GM18507 (cell line): Measurements from ENCODE around the gene MAP2K7.

Source experiments
- DNase-seq: peaks from one replicate; pipeline ENCODE4 v3.0.0; 2011; ENCODE audit warnings: low read depth; ENCODE audit not compliant: insufficient read length; ENCODE audit errors: extremely low spot score
- FAIRE-seq: peaks from 2 replicates; lab custom pipeline; 2011; peaks lifted over from hg19 to GRCh38; lab: Jason Lieb, UNC

Gene MAP2K7

DNA sequence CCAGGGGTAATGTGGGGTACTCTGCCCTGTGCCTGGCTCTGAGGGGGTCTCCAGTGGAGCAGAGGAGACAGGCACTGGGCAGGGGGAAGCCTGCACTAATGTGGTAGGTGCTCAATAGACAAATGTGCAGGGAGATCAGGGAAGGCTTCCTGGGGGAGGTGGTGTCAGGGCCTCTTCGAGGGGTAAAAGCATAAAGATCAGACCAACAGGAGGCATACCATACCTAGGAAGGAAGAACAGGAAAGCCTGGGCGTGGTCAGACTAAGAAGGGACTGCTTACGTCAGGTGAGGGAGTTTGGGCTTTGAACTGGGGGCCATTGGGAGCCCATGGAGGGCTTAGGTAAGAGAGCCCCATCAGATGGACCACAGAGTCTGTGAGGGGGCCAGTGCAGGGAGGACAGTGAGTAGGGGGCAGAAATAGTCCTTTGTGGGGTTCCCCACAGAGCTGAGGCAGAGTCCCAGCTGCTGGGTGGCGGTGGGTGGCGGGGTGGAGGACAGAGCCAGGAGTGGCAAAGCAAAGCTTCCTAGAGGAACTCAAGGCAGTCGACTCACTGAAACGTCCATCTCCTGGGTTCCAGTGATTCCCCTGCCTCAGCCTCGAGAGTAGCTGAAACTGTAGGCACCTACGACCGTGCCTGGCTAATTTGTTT, 38.3 kb upstream of the MAP2K7 start:
- DNase-seq (no peak), FAIRE-seq (no peak)

GRCh38 chr19:7866399-7867091, 37.1 kb upstream of the MAP2K7 start:
- DNase-seq (no peak), FAIRE-seq (no peak)

- DNase-seq (no peak), FAIRE-seq (no peak)
Observed at GRCh38 chr19:7867092-7867844, 36.4 kb upstream of the MAP2K7 start.

DNA sequence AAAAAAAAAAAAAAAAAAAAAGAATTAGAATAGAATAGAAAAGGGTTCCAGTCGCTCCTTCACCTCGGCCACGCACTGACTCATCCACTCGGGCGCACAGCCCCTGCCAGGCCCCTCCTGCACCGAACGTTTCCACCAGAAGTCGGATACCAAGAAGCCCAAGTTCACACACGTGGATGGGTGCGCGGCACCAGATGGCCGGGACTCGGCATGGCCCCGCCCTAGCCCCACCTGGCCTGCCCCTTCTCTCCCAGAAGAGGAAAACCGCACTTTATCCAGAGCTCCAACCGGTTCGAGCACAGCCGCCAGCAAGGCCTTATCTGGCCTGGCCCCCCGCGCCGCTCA, 35.4 kb upstream of the MAP2K7 start:
- DNase-seq = no peak
- FAIRE-seq = no peak

DNA sequence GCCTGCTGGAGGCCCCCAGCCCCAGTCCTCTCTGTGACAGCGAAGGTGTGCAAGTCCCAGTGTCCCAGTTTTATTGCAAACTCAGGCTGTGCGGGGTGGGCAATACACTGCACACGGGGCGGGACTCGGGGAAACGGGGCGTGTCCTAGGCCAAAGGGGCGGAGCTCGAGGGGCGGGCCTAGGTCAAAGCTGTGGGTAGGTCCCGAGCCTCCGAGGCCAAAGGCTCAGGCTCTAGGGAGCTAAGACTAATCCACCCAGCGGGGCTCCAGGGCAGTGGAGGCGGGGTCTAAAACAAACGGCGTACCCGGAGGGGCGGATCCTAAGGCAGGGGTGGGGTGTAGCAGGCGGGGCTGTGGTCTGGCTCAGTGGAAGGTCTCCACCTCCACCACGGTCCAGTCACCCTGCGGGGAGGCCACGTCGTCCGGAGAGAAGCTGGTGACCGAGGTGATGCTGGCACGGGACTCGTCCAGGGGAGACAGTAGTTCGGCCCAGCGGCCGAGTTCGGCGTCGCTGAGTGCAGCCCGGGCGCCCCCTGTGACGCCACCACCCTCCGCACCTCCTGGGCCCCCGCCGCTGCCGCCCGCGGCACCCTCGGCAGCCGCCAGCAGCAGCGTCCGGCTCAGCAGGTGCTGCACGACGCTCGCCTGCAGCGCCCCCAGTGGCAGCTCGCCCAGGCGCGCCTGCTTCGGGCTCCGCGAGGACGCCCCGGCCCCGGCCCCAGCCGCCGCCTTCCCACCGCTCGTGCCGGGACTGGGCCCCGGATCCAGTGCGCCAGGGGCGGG, 34.8 kb upstream of the MAP2K7 start:
- DNase-seq (peak; percentile 82), FAIRE-seq (peak; percentile 69)

DNA sequence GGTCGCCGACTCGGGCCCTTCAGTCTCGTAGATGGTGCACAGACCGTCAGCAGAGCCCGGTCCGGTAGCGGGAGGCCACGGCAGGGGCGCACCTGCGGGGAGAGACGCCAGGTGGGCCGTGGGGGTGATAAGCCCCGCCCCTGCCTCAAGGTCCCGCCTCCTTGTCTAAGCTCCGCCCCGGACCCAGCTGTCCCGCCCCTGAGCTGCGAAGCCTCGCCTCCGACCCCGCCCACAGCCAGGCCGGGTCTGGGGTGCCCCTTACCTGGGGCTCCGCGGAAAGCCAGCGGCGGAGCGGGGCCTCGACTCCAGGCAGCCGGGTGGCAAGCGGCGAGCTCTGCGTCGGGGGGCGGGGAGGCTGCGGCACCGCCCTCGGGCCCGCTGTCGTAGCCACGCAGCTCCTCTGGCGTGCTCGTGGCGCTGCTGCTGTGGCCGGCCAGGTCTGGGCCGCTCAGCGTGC, 34.2 kb upstream of the MAP2K7 start:
- DNase-seq (peak; percentile 64), FAIRE-seq (peak; percentile 77)

DNA sequence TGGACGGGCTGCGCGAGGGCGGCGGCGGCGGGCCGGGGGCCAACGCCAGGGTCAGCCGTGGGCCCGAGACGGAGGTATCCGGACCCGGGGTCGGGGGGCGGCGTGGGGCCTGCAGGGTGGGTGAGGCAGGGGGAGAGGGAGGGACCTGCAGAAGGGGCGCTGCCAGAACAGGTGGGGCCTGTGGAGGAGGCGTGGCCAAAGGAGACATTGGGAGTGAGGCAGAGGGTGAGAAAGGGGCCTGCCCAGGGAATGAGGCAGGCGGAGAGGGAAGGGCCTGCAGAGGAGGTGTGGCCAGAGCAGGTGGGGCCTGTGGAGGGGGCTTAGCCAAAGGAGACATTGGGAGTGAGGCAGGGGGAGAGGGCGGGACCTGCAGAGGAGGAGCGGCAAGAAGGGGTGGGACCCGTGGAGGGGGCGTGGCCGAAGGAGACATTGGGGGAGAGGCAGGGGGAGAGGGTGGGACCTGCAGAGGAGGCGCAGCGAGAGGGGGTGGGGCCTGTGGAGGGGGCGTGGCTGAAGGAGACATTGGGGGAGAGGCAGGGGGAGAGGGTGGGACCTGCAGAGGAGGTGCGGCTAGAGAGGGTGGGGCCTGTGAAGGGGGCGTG, 33.7 kb upstream of the MAP2K7 start:
- FAIRE-seq = peak; percentile 18
- DNase-seq = no peak

- peak; percentile 33 for FAIRE-seq
Observed at GRCh38 chr19:7870571-7871436, 32.9 kb upstream of the MAP2K7 start.

GRCh38 chr19:7871437-7872305, 32.0 kb upstream of the MAP2K7 start:
- DNase-seq (peak; percentile 49), FAIRE-seq (peak; percentile 87)

More at GRCh38 chr19:7870571-7871436, 32.9 kb upstream of the MAP2K7 start:
- DNase-seq = no peak

GRCh38 chr19:7872306-7873204, 31.1 kb upstream of the MAP2K7 start:
- no peak for FAIRE-seq
- no peak for DNase-seq

DNA sequence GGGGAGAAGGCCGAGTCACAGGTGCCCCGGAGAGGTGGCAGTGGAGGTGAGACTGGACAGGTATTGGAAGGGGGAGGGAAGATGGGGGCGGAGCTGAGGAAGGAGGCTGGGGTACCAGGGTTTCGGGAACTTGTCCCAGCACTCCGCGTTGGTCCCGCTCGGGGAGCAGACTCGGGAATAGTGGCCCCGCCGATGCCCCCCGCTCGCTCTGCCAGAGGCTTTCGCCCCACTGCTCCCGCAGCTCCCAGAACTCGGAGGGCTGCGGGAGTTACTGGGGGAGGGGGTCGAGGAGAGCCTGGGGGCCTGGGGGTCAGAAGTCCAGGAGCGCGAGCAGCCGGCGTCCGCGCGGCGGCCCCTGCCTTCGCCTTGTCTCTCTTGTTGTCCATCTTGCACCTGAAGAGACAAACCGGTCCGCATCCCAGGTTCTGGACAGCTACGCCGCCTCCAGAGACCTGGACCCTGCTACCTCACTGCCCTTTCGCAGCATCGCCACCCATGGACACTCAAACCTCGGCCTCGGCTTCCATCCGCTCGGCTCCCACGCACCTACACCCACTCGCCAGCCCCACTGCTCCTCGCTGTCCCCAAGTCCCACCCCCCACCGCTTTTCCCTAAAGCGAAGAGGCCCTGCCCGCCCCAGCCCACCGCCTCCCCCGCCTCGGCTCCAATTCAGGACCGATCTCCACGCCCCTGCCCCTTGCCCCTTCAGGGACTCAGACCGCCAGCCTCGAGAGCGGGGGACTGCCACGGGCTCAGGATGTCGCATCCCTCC, 30.2 kb upstream of the MAP2K7 start:
- FAIRE-seq (no peak), DNase-seq (no peak)

GRCh38 chr19:7874076-7874896, 29.4 kb upstream of the MAP2K7 start, which contains the start of gene PRR36:
Gene PRR36 (minus strand): TSS chr19:7874390. CDS start chr19:7873689, 701 bp downstream.
- FAIRE-seq = no peak
- DNase-seq = no peak

GRCh38 chr19:7874897-7875273, 28.8 kb upstream of the MAP2K7 start:
- no peak for DNase-seq
- no peak for FAIRE-seq

GRCh38 chr19:7877249-7877836, 26.3 kb upstream of the MAP2K7 start:
- DNase-seq (no peak), FAIRE-seq (no peak)
